ENCODE measurements around the gene KIF1A. TPM values are rescaled to one million over a fixed set of nuclear protein-coding genes. Genes with fewer than 3 reads are reported as not detected.

Gene KIF1A
- total RNA-seq, 3 donors from 2014 or later, result 1.5 to 17.2 (median 1.9) TPM

- intact Hi-C loops (cut with DNase I, micrococcal nuclease), result no loop called here
- Histone ChIP-seq H3K4me1 (ENCODE audit: low read depth) (no peaks in the 10 kb centered on the region), H3K4me3 (no peak overlapping the region), H3K9me3 (no peaks in the 10 kb centered on the region), H3K36me3 (ENCODE audit: low read depth) (no peaks in the 10 kb centered on the region)
- DNase-seq (peak in 1 of 3 donors; percentile 8), ATAC-seq (no peak)
- TF ChIP-seq, protein P1, sequence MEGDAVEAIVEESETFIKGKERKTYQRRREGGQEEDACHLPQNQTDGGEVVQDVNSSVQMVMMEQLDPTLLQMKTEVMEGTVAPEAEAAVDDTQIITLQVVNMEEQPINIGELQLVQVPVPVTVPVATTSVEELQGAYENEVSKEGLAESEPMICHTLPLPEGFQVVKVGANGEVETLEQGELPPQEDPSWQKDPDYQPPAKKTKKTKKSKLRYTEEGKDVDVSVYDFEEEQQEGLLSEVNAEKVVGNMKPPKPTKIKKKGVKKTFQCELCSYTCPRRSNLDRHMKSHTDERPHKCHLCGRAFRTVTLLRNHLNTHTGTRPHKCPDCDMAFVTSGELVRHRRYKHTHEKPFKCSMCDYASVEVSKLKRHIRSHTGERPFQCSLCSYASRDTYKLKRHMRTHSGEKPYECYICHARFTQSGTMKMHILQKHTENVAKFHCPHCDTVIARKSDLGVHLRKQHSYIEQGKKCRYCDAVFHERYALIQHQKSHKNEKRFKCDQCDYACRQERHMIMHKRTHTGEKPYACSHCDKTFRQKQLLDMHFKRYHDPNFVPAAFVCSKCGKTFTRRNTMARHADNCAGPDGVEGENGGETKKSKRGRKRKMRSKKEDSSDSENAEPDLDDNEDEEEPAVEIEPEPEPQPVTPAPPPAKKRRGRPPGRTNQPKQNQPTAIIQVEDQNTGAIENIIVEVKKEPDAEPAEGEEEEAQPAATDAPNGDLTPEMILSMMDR (IDR thresholded peaks at IDR 0.05), result no peak
Observed at GRCh38 chr2:240794178-240794721, 25.8 kb downstream of the KIF1A start.

DNA sequence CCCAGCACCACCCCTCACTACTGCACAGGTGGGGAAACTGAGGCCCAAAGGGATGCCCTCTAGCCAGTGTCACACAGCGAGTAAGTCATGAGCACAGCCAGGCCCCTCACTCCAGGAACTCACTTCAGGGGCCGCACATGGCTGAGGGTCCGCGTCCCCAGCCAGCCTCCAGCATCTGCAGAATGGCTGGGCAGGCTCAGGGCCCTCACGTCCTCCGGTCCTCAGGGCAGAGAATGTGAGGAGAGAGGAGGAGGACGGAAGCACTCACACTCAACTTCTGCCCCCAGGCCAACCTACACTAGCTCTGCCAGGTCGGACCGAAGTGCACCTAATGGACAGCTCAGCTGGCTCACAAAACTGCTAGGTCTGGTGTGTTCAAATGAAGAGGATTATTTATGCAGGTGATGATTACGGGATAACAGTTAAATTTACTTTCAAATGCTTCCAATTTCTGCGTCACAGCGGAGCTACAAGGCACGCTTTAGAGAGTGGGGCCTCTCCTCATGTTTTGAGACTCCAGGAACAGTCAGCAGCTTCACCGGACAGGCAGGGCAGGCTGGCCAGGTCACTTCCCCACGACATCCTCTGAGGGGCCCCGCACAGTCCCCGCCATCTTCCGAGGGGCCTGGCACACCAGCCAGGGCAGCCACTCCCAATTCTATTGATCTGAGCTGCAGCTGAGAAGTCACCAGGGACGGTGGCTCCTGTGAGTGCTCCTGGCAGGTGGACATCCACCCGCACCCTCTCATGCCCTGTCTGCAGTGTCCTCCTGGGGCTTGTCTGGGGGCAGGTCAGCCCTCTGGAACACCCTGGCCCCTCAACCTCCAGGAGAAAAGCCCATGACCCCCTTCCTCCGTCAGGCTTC, 26.5 kb downstream of the KIF1A start:
- ATAC-seq, result no peak
- H3K36me3 ChIP-seq (ENCODE audit: low read depth), result no peaks in the 10 kb centered on the region
- H3K4me3 ChIP-seq, result no peak overlapping the region
- intact Hi-C loops (cut with DNase I, micrococcal nuclease), result no loop called here
- H3K9me3 ChIP-seq, result no peaks in the 10 kb centered on the region
- no peaks in the 10 kb centered on the region for H3K4me1 ChIP-seq (ENCODE audit: low read depth)
- peak in 2 of 3 donors; percentile 7 to 12 for DNase-seq
- TF ChIP-seq, protein P1 (IDR thresholded peaks at IDR 0.05), result no peak

GRCh38 chr2:240792629-240793312, 27.2 kb downstream of the KIF1A start:
- Histone ChIP-seq H3K36me3 (ENCODE audit: low read depth) (no peaks in the 10 kb centered on the region), H3K9me3 (no peaks in the 10 kb centered on the region), H3K4me3 (no peak overlapping the region), H3K4me1 (ENCODE audit: low read depth) (no peaks in the 10 kb centered on the region)
- intact Hi-C loops (cut with DNase I, micrococcal nuclease), result no loop called here
- ATAC-seq, result no peak
- TF ChIP-seq, protein P1 (IDR thresholded peaks at IDR 0.05), result no peak
- DNase-seq, result peak in 2 of 3 donors; percentile 11 to 27

DNA sequence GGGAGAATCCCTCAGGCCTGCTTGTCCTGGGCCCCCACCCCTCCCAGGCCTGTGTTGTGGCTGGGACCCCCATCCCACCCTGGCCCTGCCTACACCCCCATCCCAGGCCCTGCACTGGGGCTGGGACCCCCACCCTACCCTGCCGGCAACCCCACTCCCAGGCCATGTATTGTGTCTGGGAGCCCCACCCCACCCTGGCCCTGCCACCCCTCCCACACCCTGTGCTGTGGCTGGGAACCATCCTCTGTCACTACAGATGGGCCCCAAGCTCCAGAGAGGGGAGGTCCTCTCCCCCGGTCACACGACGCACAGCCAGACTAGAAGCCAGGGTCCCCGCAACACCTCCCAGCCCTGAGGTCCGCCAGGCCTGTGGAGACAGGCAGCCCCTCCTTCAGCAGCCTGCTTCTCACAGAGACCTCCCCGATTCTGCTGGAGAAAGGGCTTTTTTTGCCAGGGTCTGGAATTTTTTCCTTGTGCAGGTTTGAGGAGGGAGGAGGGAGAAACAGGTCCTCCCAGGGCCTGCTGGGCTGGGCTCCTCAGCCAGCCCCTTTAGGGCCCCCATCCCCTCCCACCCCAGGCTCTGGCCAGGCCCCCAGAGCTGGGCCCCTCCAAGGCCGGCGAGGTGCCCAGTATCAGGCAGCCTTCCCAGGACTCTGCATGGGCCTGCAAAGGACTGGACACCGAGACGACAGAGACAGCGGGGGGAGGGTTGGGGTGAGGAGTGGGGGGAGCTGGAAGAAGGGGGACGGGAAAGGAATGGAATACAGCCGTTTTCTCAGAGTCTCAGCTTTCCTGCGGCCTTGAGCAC, 28.0 kb downstream of the KIF1A start:
- Histone ChIP-seq H3K4me1 (ENCODE audit: low read depth) (no peaks in the 10 kb centered on the region), H3K36me3 (ENCODE audit: low read depth) (no peaks in the 10 kb centered on the region), H3K9me3 (no peaks in the 10 kb centered on the region), H3K4me3 (no peak overlapping the region)
- intact Hi-C loops (cut with DNase I, micrococcal nuclease), result no loop called here
- no peak for ATAC-seq
- TF ChIP-seq, protein P1 (IDR thresholded peaks at IDR 0.05), result no peak
- peak in 2 of 3 donors; percentile 10 to 22 for DNase-seq

DNA sequence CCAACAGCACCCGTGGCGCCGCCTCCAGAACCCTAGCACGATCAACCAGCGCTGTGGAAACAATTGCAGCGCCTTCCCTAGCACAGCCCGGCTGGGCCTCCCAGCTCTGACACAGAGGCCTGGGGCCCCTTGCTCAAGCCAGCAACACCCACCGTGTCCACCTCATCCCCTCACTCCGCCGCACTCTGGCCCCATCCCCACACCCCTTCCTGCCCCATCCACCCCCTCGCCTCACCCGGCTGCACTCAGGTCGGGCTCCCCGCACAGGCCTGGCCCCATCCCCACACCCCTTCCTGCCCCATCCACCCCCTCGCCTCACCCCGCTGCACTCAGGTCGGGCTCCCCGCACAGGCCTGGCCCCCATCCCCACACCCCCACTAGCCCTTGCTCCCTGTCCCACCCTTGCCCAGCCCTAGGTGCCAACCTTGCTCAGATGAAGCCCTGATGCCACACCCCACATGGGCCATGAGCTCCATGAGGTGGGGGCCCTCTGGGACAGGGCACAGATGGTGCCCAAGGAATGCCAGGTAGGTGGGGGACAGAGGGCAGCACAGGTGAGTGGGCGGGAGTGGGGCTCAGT, 28.7 kb downstream of the KIF1A start:
- TF ChIP-seq, protein P1 (IDR thresholded peaks at IDR 0.05), result no peak
- intact Hi-C loops (cut with DNase I, micrococcal nuclease), result no loop called here
- DNase-seq (no peak), ATAC-seq (no peak)
- no peak overlapping the region for H3K4me3 ChIP-seq
- no peaks in the 10 kb centered on the region for H3K9me3 ChIP-seq
- H3K36me3 ChIP-seq (ENCODE audit: low read depth), result no peaks in the 10 kb centered on the region
- no peaks in the 10 kb centered on the region for H3K4me1 ChIP-seq (ENCODE audit: low read depth)
